ENCODE data around the gene ATN1. TPM values are rescaled to one million over a fixed set of nuclear protein-coding genes. Genes with fewer than 3 reads are reported as not detected.

Gene ATN1
- total RNA-seq, 1 experiment from 2014 or later = 13.2 TPM

DNA sequence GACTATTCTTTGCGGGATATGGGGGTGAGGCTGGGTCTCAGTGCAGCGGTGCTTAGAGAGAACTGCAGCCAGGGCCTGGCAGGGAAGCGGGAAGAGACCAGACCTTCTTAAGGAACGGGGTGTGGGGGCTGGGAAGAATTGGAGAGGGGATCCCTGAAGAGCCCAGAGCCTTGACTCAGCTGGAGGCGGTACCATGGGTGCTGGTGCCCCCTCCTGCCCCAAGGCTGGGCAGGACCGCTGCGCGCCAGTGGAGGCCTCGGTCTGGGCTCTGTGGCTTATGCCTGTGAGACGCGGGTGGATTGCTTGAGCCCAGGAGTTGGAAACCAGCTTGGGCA lies 14.5 kb downstream of the ATN1 start:
- Histone ChIP-seq H3K36me3 (peaks cover 21% of the 10 kb centered on the region), H3K4me1 (peaks cover 4% of the 10 kb centered on the region)
- no peak for DNase-seq

GRCh38 chr12:6943389-6943721 lies 15.6 kb downstream of the ATN1 start:
- Histone ChIP-seq H3K9me3 (replicated peaks) (no peaks in the 10 kb centered on the region), H3K4me1 (peaks cover 4% of the 10 kb centered on the region), H3K27me3 (no peaks in the 10 kb centered on the region), H3K4me3 (peak overlapping the region; percentile 67), H3K27ac (peak overlapping the region; percentile 98), H3K36me3 (peaks cover 12% of the 10 kb centered on the region)
- peak; percentile 88 to 94 for DNase-seq

More for the DNA sequence above, 14.5 kb downstream of the ATN1 start:
- Histone ChIP-seq H3K9me3 (replicated peaks) (no peaks in the 10 kb centered on the region), H3K27me3 (no peaks in the 10 kb centered on the region), H3K4me3 (no peak overlapping the region), H3K27ac (no peak overlapping the region)

GRCh38 chr12:6943722-6944380 lies 16.1 kb downstream of the ATN1 start, which contains the start of the genes C12orf57 and RNU7-1:
C12orf57 (plus strand) TSS chr12:6944022; CDS start chr12:6944122, 100 bp downstream.
RNU7-1 (plus strand) TSS chr12:6943816.
- Histone ChIP-seq H3K36me3 (peaks cover 7% of the 10 kb centered on the region), H3K27ac (peak within 1 kb of the TSS; percentile 98), H3K9me3 (replicated peaks) (no peaks in the 10 kb centered on the region), H3K27me3 (no peaks in the 10 kb centered on the region), H3K4me1 (peaks cover 4% of the 10 kb centered on the region), H3K4me3 (peak within 1 kb of the TSS; percentile 67)
- peak; percentile 89 to 95 for DNase-seq

DNA sequence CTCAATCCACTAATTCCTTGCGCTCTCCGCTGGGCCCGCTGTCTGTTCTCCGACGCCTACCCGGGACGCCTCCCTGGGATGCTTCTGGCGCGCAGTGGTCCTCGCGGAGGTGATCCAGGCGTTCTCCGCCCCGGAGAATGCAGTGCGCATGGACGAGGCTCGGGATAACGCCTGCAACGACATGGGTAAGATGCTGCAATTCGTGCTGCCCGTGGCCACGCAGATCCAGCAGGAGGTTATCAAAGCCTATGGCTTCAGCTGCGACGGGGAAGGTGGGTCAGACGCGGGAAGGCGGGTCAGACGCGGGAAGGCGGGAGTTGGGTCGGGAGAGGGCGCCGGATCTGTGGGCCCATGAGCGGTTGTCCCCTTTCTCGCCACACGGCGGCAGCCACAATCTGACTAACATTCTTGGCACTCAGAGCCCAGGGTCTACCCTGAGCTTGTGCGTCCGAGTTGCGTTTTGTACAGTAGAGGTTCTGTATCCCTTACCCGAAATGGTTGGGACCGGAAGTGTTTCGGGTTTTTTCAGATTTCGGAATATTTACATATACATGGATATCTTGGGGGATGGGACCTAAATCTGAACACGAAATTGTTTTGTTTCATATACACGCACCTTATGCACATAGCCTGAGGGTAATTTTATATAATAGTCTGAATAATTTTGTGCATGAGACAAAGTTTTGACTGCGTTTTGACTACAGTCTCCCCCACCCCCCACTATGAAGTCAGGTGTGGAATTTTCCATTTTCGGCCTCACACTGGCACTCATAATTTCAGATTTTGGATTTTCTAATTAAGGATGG lies 16.8 kb downstream of the ATN1 start:
- Histone ChIP-seq H3K27me3 (no peaks in the 10 kb centered on the region), H3K4me3 (peak overlapping the region; percentile 67), H3K4me1 (peaks cover 4% of the 10 kb centered on the region), H3K36me3 (peaks cover 3% of the 10 kb centered on the region; the same call in 1 of the 2 replicates), H3K9me3 (replicated peaks) (no peaks in the 10 kb centered on the region), H3K27ac (peak overlapping the region; percentile 98)
- peak; percentile 92 to 96 for DNase-seq

GRCh38 chr12:6945613-6946012 lies 17.9 kb downstream of the ATN1 start:
- Histone ChIP-seq H3K27ac (no peak overlapping the region), H3K4me3 (no peak overlapping the region), H3K36me3 (no peaks in the 10 kb centered on the region), H3K27me3 (no peaks in the 10 kb centered on the region), H3K9me3 (replicated peaks) (no peaks in the 10 kb centered on the region), H3K4me1 (peaks cover 4% of the 10 kb centered on the region)
- DNase-seq = no peak

DNA sequence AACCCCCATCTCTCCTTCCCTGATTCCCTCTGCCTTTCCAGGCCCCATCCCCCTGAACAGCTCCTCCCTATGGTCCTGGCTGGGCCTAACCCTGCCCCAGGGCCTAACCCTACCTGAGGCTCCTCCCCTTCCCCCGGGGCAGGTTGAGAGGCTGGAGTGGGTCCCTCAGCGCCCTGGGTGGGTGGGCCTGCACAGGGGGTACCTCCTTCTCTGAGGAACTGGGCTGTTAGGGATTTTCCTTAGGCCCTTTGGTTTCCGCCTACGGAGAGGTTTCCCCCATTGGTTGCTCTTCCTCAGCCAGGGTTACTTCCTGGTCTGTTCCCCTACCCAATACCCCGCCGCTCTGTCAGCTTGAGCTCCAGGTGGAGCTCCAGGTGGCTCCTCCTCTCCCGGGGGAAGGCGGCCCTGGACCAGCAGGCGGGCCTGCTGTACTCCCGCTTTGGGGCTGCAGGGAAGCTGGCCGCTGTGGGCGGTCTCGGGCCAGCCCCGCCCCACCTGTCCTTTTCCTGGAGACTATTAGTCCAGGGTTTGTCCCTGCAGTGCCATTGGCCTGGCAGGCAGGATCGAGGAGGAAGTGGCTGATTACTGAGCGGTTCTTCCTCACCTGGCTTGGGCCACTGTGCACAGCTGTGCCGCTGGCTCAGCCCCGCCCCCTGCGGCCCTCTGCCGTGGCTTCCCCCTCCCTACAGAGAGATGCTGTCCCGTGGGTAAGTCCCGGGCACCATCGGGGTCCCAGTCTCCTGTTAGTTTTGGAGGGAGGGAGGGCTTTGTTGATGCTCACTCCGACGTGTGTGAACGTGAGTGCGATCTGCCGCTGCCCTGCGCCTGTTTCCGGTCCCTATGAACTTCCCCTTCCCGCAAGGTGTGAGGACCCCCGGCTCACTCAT lies 18.5 kb downstream of the ATN1 start:
- Histone ChIP-seq H3K27ac (no peak overlapping the region), H3K9me3 (replicated peaks) (no peaks in the 10 kb centered on the region)
- no peak for DNase-seq

GRCh38 chr12:6946920-6947374 lies 19.2 kb downstream of the ATN1 start:
- DNase-seq = no peak

More for the DNA sequence above, 18.5 kb downstream of the ATN1 start:
- peaks cover 4% of the 10 kb centered on the region for H3K4me1 ChIP-seq
- no peak overlapping the region for H3K4me3 ChIP-seq
- H3K36me3 ChIP-seq = no peaks in the 10 kb centered on the region
- H3K27me3 ChIP-seq = no peaks in the 10 kb centered on the region

DNA sequence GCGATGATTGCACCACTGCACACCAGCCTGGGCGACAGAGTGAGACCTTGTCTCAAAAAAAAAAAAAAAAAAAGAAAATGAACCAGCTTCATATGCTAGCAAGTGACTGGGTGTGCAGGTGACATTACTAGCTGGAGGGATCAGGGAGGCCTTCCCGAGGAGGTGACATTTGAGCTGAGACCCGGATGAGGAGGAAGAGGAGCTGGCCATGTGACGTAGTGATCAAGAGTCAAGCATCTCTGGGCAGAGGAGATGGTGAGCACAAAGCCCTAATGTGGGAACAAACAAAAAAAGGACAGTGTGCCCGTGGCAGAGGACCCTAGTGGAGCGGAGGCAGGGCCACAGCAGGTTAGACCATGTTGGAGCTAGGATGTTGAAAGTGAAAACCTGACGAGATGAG lies 19.9 kb downstream of the ATN1 start:
- Histone ChIP-seq H3K27me3 (no peaks in the 10 kb centered on the region), H3K4me3 (no peak overlapping the region), H3K27ac (no peak overlapping the region), H3K36me3 (no peaks in the 10 kb centered on the region), H3K9me3 (replicated peaks) (no peaks in the 10 kb centered on the region), H3K4me1 (peaks cover 4% of the 10 kb centered on the region)
- no peak for DNase-seq

More at GRCh38 chr12:6946920-6947374, 19.2 kb downstream of the ATN1 start:
- peaks cover 4% of the 10 kb centered on the region for H3K4me1 ChIP-seq
- no peak overlapping the region for H3K27ac ChIP-seq
- no peaks in the 10 kb centered on the region for H3K9me3 ChIP-seq (replicated peaks)
- no peaks in the 10 kb centered on the region for H3K36me3 ChIP-seq
- no peaks in the 10 kb centered on the region for H3K27me3 ChIP-seq
- H3K4me3 ChIP-seq = no peak overlapping the region

DNA sequence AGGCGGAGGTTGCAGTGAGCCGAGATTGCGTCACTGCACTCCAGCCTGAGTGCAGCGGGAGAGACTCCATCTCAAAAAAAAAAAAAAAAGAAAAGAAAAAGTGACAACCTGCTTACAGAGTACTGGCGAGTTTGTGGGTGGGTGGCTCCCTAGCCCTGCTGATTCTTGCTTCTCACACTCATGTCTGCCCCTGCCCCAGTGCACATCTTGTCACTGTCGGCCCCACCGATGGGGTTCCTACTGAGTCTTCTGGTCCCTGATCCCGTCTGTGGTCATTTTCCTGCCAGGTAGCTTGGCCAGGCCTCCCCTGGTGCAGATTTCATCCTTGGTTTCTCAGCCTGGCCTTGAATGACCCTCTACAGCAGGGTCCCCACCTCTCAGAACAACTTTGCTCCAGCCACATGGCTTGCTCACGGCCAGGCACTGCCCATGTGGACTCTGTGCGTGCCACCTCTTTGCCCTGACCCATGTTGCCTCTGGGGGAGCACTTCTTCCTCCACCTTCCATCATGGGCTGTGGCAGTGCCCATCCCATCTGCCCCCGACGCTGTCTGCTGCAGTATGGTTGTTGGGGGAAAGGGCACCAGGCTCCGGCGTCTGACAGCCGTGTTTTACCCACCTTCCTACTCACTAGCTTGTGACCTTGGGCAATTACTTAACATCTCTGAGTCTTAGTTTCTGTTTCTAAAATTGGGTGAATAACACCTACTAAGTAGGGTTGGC lies 21.3 kb downstream of the ATN1 start:
- Histone ChIP-seq H3K4me1 (peaks cover 10% of the 10 kb centered on the region), H3K27ac (no peak overlapping the region), H3K4me3 (no peak overlapping the region), H3K36me3 (no peaks in the 10 kb centered on the region), H3K27me3 (no peaks in the 10 kb centered on the region), H3K9me3 (replicated peaks) (no peaks in the 10 kb centered on the region)
- no peak for DNase-seq

DNA sequence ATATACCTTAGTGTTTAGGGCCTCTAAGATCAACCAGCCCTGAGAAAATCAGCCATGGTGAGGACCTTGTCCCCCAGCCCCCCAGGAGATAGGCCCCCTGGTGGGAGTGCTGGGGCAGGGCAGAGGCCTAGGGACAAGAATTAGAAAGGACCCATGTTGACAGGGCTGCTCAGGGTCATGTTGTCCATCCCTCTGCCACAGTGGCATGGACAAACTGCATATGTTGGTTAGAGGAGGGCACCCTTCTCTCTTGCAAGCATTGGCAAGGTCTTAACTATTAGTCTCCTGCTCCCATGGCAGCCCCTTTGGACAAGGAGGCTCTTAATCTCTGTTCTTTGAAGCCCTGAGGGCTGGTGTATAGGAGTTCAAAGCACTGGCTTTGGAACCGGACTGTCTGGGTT lies 22.6 kb downstream of the ATN1 start:
- Histone ChIP-seq H3K4me1 (peaks cover 6% of the 10 kb centered on the region), H3K36me3 (no peaks in the 10 kb centered on the region), H3K4me3 (no peak overlapping the region), H3K27me3 (no peaks in the 10 kb centered on the region), H3K9me3 (replicated peaks) (no peaks in the 10 kb centered on the region), H3K27ac (no peak overlapping the region)
- DNase-seq = no peak

- Histone ChIP-seq H3K36me3 (no peaks in the 10 kb centered on the region), H3K27ac (no peak within 1 kb of the TSS), H3K4me3 (no peak within 1 kb of the TSS), H3K27me3 (no peaks in the 10 kb centered on the region), H3K9me3 (replicated peaks) (no peaks in the 10 kb centered on the region), H3K4me1 (peaks cover 6% of the 10 kb centered on the region)
- DNase-seq = no peak
These were observed 23.2 kb downstream of the ATN1 start, which contains the start of gene PTPN6 for GRCh38 chr12:6950811-6951540. PTPN6 (plus strand) TSS chr12:6951356; CDS start chr12:6951513, 157 bp downstream.

DNA sequence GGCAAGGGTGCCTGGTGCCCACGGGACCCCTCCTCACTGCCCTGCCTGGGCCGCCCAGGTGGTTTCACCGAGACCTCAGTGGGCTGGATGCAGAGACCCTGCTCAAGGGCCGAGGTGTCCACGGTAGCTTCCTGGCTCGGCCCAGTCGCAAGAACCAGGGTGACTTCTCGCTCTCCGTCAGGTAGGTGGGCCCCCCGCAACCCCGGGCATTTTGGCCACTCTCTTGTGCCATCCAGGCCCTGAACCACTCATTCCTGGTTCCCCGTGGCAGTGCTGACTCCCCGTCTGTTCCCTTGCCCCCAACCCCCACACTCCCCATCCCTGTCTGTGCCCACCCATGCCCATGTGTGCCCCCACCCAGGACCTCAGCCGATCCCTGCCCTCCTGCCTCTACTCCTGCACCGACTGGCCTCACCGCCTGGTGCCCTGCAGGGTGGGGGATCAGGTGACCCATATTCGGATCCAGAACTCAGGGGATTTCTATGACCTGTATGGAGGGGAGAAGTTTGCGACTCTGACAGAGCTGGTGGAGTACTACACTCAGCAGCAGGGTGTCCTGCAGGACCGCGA lies 23.9 kb downstream of the ATN1 start:
- Histone ChIP-seq H3K9me3 (replicated peaks) (no peaks in the 10 kb centered on the region), H3K4me1 (peaks cover 6% of the 10 kb centered on the region), H3K27ac (no peak overlapping the region), H3K27me3 (peaks cover under 1% of the 10 kb centered on the region; the same call in 1 of the 2 replicates), H3K36me3 (no peaks in the 10 kb centered on the region), H3K4me3 (no peak overlapping the region)
- no peak for DNase-seq

DNA sequence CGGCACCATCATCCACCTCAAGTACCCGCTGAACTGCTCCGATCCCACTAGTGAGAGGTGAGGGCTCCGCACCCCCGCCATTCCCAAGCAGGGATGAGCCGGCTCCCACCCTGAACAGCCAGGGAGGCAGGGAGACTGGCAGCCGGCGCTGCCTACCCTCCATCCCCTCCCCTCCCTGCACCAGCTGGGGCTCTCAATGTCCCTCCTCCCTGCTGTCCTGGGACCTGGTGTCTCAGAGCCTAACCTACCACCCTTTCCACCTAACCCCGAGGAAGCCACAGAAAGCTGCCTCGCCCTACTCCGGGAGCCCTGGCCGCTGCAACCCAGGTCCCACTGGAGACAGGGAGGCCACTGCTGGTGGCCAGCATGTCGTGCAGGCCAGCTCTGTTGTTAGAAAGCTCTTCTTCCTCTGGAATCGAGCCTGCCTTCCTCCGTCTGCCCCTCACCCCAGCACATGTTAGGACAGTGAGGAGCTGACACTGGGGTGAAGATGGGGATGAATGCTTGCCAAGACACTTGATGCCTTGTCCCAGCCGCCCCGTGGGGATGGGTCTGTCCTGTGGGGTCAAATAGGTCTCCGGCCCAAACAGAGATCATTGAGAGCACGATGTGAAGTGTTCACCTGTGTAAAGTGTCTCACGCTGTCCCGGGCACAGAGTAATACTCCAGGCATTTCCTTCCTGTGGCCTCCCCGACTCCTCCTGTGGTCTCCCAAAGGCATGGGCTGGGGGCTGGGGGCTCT lies 24.5 kb downstream of the ATN1 start:
- H3K4me3 ChIP-seq = no peak overlapping the region
- H3K36me3 ChIP-seq = no peaks in the 10 kb centered on the region
- H3K9me3 ChIP-seq (replicated peaks) = no peaks in the 10 kb centered on the region
- peaks cover 5% of the 10 kb centered on the region; the same call in 1 of the 2 replicates for H3K27me3 ChIP-seq
- no peak overlapping the region for H3K27ac ChIP-seq
- H3K4me1 ChIP-seq = peaks cover 6% of the 10 kb centered on the region
- no peak for DNase-seq
